Mesenteric fat pad (tissue), 1 donor: ENCODE results near the gene KCNA2. TPM values are rescaled to one million over a fixed set of nuclear protein-coding genes. Genes with fewer than 3 reads are reported as not detected.

Source experiments
- total RNA-seq: library from RNA; stranded (reverse); fragmentation: NEBNext Ultra II Directional; extraction: Animal tissue kit (Norgen Biotek cat#: 25700); gene quantifications from one replicate; pipeline ENCODE4 v1.2.1, GENCODE V29; 2021
- donor health status: DM: yes; HTN: yes; CAD: no.

The KCNA2 gene
- total RNA-seq, 1 donor from 2014 or later: 1.5 TPM

Other genes starting within 250 kb of the KCNA2 start
- 7.2 TPM for gene SLC16A4, start 215.3 kb downstream of the KCNA2 start, total RNA-seq
- 134 TPM for gene LAMTOR5, start 198.7 kb downstream of the KCNA2 start, total RNA-seq
- gene PROK1, start 155.2 kb downstream of the KCNA2 start, total RNA-seq: 1.3 TPM
- gene KCNA10, start 87.2 kb downstream of the KCNA2 start, total RNA-seq: not detected
- 0.90 TPM for gene KCNA3, start 68.6 kb upstream of the KCNA2 start, total RNA-seq